ENCODE data around the gene CADM2. TPM values are rescaled to one million over a fixed set of nuclear protein-coding genes. Genes with fewer than 3 reads are reported as not detected.

CADM2 gene
- total RNA-seq, 1 experiment from 2014 or later = not detected

GRCh38 chr3:84984429-84984828 is 25.6 kb downstream of the CADM2 start:
- DNase-seq (ENCODE audit: low read depth) = no peak

- DNase-seq (ENCODE audit: low read depth) = no peak
These were observed 27.0 kb downstream of the CADM2 start for GRCh38 chr3:84985795-84986194.

GRCh38 chr3:84987706-84988504 is 29.1 kb downstream of the CADM2 start:
- no peak for DNase-seq (ENCODE audit: low read depth)

GRCh38 chr3:84989102-84989501 is 30.3 kb downstream of the CADM2 start:
- no peak for DNase-seq (ENCODE audit: low read depth)

GRCh38 chr3:84991422-84991900 is 32.7 kb downstream of the CADM2 start:
- no peak for DNase-seq (ENCODE audit: low read depth)

GRCh38 chr3:84993956-84994355 is 35.2 kb downstream of the CADM2 start:
- DNase-seq (ENCODE audit: low read depth) = no peak

- no peak for DNase-seq (ENCODE audit: low read depth)
These were observed 39.8 kb downstream of the CADM2 start for GRCh38 chr3:84998545-84998944.

GRCh38 chr3:85003479-85003878 is 44.7 kb downstream of the CADM2 start:
- no peak for DNase-seq (ENCODE audit: low read depth)

- no peak for DNase-seq (ENCODE audit: low read depth)
These were observed 45.4 kb downstream of the CADM2 start for GRCh38 chr3:85004147-85004546.

GRCh38 chr3:85005946-85006345 is 47.2 kb downstream of the CADM2 start:
- DNase-seq (ENCODE audit: low read depth) = no peak

GRCh38 chr3:85007195-85008094 is 48.7 kb downstream of the CADM2 start:
- DNase-seq (ENCODE audit: low read depth) = no peak

- DNase-seq (ENCODE audit: low read depth) = no peak
These were observed 62.0 kb downstream of the CADM2 start for GRCh38 chr3:85020828-85021227.

GRCh38 chr3:85030052-85030451 is 71.3 kb downstream of the CADM2 start:
- no peak for DNase-seq (ENCODE audit: low read depth)

GRCh38 chr3:85037203-85037602 is 78.4 kb downstream of the CADM2 start:
- no peak for DNase-seq (ENCODE audit: low read depth)

GRCh38 chr3:85041001-85041400 is 82.2 kb downstream of the CADM2 start:
- DNase-seq (ENCODE audit: low read depth) = no peak

- DNase-seq (ENCODE audit: low read depth) = no peak
These were observed 82.8 kb downstream of the CADM2 start for GRCh38 chr3:85041562-85042055.

- DNase-seq (ENCODE audit: low read depth) = no peak
These were observed 92.0 kb downstream of the CADM2 start for GRCh38 chr3:85050821-85051220.

GRCh38 chr3:85051786-85052185 is 93.0 kb downstream of the CADM2 start:
- no peak for DNase-seq (ENCODE audit: low read depth)

GRCh38 chr3:85053626-85054025 is 94.8 kb downstream of the CADM2 start:
- no peak for DNase-seq (ENCODE audit: low read depth)

GRCh38 chr3:85054579-85054978 is 95.8 kb downstream of the CADM2 start:
- no peak for DNase-seq (ENCODE audit: low read depth)

- no peak for DNase-seq (ENCODE audit: low read depth)
These were observed 110.1 kb downstream of the CADM2 start for GRCh38 chr3:85068911-85069310.

- no peak for DNase-seq (ENCODE audit: low read depth)
These were observed 115.2 kb downstream of the CADM2 start for GRCh38 chr3:85074003-85074402.

Data from LHCN-M2 (cell line).